HG03575 (cell line): ENCODE results near the gene SMC6.
A peak's percentile ranks its signal among the peaks of the same experiment; 100 is the strongest.

Source experiments
- ATAC-seq: cut with Tn5 transposase; IDR thresholded peaks from one replicate; pipeline ENCODE4 v1.9.1; 2021; ENCODE audit not compliant: unreplicated experiment, insufficient number of reproducible peaks, low FRiP score; ENCODE audit errors: extremely low read depth

Gene SMC6

DNA sequence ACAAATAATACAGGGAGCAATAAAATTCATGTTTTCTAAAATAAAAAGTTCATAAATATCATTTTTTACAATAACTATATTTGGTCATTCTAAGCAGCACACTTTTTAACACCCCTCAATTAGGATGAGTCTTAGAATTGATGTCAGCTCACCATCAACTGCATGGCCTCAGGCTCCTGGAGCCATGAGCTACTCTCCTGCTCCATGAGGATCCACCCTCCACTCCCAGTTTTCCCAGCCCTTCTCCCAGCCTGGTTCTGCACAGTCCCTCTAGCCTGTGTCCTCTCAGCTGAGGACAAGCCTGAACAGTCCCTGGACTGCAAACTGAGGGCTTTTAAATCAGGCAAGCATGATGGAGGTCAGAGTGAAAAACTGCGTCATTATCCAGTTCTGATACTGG is 89.1 kb downstream of the SMC6 start:
- ATAC-seq: no peak

DNA sequence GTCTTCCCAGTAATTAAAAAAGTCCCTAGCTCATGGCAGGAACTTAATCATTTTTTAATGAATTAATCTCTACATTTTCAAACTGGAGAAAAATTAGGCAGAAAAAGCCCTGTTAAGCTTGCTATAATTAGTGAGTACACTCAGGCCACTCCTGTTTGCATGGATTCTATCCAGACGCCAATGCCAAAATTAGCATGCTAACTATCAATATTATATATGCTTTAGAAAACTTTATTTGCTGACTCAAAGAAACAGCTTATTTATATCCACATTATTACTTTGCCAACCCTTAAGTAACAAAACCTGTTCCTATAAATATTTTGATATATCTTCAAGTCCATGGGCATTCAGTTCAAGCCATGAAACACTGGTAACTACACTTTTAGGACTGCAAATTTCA is 90.9 kb downstream of the SMC6 start:
- no peak for ATAC-seq

DNA sequence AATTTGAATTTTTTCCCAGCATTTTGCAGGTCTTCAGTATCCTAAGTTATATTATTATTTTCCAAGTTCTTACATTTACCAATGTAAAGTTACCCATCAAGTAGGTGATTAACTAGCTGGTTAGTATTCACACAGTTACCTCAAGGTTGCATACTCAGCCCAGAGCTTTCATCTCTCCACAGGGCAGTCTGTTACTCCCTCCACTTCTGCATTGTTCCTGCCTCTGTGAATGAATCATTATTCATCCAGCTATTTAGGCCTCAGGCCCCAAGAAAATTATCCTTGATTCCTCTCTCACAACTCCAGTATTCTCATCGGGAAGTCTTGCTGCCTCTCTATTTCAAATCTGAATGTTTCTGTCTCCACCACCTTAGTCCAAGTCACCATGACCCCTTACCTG is 92.2 kb downstream of the SMC6 start:
- no peak for ATAC-seq

DNA sequence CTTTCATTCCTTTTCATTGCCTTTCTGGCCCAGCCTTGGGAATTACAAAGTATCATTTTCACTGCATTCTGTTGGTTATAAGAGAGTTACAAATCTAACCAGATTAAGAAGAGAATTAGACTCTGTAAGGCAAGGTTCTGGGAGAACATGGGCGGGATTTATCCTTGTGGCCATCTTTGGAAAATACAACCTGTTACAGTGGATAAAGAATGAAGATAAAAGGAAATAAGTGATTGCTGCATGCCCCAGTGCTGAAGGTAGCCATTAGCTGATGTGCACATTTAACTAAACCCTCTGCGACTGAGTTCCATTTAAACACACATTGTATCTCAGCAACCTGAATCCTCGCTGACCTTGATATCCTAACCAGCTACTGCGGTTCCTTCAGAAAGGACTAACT is 93.4 kb downstream of the SMC6 start:
- ATAC-seq: no peak

DNA sequence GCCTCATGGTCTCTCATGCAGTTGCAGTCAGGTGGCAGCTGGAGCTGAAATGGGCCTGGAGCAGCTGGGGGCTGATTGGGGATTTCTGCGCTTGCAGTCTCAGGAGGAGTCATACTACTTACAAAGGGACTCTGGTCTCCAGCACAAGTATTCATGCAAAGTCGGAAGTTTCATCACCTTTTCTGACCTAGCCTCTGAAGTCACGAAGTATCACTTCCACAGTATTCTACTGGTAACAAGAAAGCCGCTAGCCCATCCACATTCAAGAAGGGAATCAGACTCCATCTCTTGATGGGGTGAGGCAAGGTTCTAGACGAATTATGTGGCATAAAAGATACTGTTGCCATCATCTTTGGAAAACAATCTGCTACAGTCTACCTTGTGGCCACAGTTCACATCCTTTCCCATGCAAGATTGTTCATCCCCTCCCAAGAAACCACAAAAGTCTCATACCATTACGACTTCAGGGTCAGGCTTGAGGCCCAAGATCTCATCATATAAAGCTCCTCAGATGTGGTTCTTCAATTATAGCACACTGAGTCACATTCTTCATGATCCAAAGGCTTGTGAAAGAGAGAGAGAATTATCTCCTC is 95.3 kb downstream of the SMC6 start:
- peak; percentile 72 for ATAC-seq

DNA sequence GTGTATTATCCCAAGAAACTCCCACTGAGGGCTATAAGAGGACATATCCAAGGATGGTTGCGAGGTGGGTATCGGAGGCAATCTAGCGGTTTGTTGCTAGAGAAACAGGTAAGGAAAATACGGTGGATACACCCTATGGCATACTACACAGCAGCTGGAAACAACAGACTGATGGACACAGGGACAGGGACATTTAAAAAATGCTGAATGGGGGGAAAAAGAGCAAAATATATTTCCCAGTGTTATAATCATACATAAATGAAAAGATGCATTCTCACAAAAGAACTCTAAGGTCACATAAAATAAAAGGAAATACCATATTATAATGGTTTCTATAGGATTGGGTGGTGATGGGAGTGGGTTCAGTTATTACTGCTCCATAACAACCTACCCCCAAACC is 95.9 kb downstream of the SMC6 start:
- ATAC-seq: no peak

DNA sequence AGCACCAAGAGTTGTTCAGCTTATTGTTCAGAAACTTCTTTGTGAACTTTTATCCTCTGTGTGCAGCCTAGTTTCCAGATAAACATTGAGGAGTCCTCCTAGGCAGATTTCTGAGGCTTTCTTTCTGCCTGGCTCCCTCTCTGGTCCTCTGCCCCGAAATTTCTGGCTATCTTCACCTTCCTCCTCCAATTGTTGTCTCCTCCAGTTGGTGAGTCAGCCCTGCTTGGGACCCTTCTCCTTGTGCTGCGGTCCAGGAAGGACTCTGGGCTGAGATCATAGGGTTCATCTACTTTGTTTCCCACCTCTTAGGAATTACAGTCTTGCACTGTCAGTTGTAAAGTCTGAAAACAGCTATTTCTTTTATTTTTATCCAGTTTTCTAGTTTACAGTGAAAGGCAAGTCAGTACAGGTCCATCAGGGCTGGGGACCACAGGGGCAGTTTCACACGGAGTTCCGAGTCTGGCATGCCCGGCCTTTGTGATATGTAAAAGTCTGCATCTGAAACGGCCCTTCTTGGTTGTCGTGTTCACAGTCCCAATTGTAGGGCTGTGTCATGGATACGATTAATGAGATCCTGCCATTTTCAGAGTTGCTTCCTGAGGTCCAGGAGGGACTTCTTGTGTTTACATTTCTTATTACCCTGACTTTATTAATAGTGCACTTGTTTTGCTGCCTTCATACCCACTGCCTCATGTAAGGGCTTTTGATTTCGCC is 100.8 kb downstream of the SMC6 start:
- ATAC-seq: no peak

DNA sequence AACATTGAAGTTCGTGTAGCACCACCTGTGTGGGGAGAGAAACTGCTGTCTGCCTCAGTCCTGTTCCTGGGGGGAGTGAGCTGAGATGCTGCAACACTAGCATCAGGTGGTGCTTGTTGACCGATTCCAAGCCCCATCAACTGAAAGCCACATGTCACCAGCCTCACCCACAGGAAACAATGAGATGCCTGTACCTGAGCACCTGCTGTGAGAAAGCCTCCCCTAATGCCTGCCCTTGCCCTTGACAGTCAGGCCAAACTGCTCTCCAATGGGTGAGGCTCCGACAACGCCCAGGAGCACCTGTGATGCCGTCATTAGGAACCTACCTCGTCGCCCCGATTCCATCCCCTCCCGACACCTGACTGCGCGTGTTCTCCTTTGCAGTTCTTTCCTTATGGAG is 104.6 kb downstream of the SMC6 start:
- ATAC-seq: no peak

DNA sequence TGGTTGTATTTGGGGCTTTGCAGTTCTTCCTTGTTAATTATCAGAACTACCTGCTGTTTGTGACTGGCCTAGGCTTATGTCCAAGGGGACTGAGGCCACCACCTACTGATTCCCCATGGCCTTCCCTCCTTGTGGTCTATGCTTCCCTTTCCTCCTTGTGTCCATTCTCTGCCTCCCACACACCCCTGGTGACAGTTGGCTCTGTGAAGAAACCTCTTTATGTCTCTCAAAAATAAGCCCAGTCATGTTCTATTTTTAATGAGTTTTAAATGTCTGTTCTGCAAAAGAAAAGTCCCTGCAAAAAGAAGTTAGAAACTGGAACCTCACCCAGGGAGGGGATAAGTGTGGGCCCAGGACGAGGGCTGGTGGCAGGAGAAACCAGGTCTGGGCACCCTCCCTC is 105.0 kb downstream of the SMC6 start:
- ATAC-seq: no peak

DNA sequence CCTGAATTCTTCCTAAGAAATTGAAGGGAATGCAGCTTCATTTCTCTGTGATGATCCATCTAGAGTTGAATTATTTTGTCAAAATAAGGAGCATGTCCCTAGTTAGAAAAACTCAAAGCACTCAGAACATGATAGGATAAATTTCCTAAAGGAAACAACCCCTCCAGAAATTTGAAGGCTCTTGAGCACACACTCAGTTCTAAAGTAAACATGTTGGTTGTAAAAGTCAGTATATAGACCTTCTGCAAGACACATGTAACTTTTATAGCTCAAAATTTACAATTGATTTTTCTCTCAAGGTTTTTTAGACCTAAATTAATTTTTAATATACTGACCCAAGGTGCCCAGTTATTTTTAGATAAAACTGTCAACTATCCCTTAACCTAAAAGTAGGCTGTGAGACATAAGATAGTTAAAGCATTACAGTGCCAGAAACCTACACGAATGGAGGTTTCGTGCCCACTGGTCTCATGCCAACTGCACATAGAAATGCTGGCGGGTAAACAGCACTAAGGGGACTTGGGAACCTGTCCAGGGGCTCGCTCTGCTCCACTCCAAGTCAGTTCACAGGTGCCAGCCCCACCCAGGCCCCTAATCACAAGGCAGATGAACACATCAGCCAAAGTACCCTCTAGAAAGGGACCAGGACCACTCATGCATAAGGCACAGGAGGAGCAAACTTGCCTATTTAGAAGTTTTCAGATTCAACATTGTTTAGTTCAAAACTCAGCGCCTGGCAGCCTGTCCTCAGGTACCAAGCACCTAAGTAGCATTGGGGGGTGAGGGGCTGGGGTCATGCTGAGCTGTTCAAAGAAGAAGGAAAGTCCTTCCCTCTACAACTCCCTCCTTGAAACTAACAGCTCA is 106.5 kb downstream of the SMC6 start:
- ATAC-seq: no peak

DNA sequence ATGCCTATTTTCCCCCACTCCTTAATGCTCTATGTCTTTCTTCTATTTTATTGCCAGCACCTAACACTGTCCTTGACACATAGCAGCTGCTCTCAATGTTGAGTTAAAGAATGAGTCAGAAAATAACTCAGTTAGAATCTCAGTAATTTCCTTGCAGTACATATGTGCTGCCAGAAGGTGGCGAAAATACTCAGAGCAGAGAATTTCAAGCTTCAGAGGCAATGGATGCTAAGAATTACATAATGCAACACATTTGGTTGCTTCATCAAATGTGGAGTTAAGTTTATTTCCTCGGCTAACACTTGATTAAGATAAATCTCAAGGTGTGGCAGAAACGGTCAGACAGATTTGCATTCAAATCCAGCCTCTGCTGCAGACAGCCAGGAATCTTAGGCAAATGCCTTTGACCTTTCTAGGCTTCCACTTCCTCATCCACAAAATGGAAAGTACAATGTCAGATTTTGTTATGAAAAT is 107.5 kb downstream of the SMC6 start:
- ATAC-seq: peak; percentile 89

DNA sequence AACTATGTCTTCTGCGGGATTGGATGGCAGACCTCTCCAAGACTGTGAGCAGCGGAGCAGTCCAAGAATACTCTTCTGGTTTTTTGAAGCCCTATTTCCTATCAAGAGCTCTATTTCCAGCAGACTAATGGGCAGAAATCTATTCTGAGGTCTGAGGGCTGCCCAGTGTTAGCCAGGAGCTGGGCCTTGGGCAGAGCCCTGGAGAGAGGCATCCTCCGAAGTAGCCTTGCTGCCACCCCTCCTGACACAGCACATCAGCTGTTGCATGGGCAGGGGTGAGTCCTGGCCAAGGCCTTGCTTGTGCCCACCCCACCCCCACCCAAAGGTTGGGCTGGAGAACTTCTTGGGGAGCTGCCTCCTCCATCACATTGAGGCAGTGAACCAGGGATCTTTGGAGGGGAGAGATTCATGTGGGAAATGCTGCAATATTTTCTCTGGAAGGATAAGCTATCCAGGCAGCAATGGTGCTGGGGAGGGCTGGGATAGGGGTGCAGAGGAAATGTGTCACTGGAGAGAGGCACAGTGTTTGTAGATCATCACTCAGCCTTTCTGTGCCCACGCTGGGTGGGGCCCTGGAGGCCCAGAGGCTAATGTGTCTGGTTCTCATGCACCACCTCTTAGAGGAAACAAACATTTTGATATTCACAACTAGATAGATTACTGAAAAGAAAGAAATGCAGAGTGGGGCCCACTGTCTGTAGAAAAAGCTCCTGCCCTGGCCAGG is 108.5 kb downstream of the SMC6 start:
- no peak for ATAC-seq

DNA sequence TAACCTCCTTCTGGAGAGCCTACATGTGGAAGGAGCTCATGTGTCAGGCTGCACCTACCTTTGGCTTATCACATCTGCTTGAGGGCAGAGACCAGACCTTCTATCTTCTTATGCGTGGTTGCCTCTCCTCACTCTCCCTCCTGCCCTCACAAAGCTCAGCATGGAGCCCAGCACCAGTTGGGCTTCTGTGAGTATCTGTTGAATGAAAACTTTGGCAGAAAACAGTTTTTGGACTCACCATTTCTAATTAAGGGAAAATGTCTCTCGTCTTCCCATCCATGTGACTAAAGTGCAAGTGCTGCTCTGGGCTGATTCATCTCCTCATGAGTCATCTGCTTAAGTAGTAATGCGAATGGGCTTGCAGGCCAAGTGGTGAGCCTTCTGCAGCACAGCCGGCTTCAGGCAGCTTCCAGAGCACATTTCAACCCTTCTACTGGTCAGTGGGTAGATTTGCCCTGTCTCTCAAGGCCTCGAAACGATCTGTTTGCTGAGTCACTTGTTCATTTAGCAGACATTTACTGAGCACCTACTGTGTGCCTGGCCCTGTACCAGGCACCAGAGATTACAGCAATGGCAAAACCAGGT is 110.5 kb downstream of the SMC6 start:
- no peak for ATAC-seq

DNA sequence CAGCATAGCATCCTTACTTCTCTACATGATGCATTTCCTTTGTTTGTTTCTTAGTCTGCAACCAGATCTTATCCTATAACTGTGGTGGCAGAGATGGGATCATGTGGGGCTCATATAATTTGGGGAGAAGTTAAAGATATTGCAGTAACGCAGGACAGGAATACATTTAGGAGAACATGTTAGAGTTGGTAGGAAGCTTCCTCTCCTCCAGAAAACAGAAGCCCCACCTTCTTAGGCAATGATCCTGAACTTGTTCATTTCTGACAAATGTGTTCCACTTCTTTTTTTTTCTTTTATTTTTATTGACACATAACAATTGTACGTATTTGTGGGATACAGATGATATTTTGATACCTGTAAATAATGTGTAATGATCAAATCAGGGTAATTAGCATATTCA is 113.2 kb downstream of the SMC6 start:
- ATAC-seq: no peak

DNA sequence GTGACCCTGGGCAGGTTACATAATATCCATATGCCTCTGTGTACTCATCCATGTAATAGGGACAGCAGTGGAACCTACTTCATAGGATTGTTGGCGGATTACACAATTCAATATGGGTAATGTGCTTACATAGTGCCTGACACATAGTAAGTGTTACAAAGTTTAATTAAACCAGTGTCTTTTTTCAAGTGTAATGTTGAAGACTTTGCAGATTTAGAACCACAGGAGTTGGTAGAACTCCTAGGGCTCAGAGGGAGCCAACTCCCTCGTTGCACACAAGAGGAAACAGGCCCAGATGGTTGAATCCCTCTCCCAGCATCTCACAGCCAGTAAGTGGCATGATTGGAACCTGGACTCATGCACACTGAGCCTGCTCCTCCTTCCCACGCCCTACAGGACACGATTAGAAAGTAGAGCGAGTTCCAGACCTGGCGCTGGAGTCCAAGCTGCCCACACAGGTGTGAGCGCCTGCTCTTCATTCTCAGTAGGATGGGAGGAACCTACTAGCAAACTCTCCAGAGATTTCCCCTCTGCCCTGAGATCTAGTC is 115.3 kb downstream of the SMC6 start:
- ATAC-seq: no peak

DNA sequence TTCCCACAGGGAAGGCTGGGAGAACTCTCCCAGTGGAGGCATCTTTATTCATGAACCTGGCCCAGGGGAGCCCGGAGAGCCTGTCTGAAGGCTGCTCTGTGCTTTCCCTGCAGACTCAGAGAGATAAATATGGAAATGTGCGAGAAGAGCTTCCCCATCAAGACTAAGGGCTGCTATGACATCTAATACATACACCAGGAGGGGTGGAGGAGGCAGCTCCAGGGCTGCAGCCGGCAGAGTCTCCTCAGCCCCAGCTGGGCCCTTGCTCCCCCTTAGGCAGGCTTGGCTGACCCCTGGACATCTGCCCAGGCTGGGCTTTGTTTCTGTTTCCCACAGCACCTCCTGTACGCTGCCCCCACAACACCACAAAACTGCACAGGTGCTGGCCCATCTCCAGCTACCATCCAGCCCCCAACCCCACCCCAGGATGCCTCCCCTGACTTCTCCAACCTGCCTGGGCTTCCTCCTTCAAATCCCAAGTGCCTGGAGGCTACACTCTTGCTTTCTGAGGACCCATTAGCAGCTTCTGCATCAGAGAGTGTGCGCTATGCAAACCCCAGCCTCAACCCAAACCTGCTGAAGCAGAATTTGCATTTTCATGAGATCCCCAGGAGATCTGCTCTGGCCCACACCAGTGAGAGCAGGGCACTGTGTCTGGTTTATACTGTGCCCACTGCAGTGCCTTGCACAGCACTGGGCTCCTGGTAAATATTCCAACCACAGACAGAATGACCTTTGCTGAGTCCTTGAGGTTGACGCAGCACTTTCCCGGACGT is 116.3 kb downstream of the SMC6 start:
- ATAC-seq: no peak

DNA sequence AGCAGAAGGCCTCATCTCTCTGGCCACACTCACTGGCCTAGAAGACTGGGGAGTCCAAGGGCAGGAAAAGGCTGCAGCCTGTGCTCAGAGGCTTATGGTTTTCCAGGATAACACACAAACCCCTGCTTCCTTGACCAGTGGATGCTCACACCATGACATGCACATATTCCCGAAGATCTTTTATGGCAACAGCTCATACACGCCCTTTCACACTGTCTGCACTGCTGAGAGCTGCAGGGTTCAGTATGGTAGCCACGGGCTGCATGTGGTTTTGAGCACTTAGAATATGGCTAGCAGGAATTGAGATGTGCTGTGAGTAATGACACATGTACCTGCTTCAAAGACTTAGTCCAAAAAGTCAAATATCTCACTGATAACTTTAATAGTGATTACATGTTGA is 117.4 kb downstream of the SMC6 start:
- no peak for ATAC-seq

DNA sequence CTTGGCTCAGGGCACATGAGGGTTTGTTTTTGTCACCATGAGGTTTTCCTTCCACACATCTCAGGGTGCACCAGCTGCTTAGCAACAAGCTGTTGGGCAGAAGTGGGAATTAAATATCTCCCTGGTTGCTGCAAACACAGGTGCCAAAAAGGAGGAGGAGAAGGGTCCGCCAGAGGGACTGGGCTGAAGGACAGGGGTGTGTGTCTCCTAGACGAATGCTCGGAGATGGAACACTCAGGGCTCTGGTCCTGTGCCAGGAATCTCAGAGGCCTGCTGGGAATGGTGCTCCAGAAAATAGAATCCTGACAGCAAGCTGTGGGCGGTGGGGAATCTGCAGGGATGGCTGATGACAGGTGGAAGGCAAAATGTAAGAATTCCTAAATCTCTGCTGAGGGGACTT is 118.6 kb downstream of the SMC6 start:
- no peak for ATAC-seq
